GM10248 (cell line): ENCODE measurements around the gene ZEB2.

Experiments used
- CTCF ChIA-PET: fragments of 300-600 bp; sonication (Branson Sonifier 250); formaldehyde crosslinking; extraction: SDS; loops from one replicate; lab custom pipeline; 2021; ENCODE audit warnings: antibody characterized with exemption; lab: Yijun Ruan, JAX
- POLR2A ChIA-PET: fragments of 350-650 bp; sonication (Branson Sonifier 250); formaldehyde crosslinking; extraction: SDS; loops from one replicate; lab custom pipeline; 2020; ENCODE audit warnings: antibody characterized with exemption; lab: Yijun Ruan, JAX
- DNase-seq: peaks from one replicate; pipeline ENCODE4 v3.0.0; 2012; ENCODE audit errors: extremely low spot score
- TF ChIP-seq, protein P1 (sequence below): IDR thresholded peaks from 2 replicates; pipeline ENCODE4 v1.5.1; 2012; ENCODE audit warnings: mild to moderate bottlenecking, low read depth; ENCODE audit errors: extremely low read depth, missing control alignments, control extremely low read depth

Gene ZEB2

DNA sequence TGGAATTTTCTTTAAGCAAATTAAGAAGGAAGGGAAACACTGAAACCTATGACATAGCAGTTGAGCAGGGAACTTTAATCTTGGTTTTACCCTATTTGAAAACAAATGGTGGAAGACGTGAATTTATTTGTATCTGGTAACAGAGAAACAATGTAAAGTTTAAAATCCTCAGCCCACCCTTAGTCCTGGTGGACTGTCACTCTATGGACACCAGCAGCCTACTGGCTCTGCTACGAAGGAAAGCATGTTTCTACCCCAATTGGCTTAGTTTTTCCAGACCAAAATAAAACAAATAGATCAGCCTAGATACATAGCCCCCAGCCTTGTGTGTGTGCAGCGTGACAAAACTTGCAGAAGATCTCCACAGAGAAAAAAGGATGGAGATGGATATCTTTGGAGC is 7.4 kb downstream of the ZEB2 start:
- TF ChIP-seq, protein P1, sequence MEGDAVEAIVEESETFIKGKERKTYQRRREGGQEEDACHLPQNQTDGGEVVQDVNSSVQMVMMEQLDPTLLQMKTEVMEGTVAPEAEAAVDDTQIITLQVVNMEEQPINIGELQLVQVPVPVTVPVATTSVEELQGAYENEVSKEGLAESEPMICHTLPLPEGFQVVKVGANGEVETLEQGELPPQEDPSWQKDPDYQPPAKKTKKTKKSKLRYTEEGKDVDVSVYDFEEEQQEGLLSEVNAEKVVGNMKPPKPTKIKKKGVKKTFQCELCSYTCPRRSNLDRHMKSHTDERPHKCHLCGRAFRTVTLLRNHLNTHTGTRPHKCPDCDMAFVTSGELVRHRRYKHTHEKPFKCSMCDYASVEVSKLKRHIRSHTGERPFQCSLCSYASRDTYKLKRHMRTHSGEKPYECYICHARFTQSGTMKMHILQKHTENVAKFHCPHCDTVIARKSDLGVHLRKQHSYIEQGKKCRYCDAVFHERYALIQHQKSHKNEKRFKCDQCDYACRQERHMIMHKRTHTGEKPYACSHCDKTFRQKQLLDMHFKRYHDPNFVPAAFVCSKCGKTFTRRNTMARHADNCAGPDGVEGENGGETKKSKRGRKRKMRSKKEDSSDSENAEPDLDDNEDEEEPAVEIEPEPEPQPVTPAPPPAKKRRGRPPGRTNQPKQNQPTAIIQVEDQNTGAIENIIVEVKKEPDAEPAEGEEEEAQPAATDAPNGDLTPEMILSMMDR = no peak
- ChIA-PET POLR2A (no interaction called here), CTCF (no interaction called here)
- no peak for DNase-seq

DNA sequence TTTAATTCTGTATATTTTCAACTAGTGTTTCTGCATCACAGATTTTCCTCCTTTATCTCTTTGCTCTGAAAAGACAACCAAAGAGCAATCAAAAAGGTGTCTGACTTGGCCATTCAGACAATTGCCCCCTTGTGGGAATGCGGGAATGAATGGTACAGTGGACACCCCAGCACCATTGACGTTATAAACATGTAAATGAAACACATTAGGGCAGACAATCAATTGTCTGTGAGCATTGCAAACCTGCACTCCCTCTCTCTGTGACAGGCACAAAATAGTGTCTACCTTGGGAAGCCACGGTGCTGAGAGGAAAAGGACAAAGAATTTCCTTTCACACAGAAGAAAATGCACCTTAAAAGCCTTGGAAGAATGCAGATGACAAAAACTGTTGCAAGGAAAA is 8.0 kb downstream of the ZEB2 start:
- no peak for DNase-seq
- TF ChIP-seq, protein P1 = no peak
- ChIA-PET CTCF (no interaction called here), POLR2A (no interaction called here)

DNA sequence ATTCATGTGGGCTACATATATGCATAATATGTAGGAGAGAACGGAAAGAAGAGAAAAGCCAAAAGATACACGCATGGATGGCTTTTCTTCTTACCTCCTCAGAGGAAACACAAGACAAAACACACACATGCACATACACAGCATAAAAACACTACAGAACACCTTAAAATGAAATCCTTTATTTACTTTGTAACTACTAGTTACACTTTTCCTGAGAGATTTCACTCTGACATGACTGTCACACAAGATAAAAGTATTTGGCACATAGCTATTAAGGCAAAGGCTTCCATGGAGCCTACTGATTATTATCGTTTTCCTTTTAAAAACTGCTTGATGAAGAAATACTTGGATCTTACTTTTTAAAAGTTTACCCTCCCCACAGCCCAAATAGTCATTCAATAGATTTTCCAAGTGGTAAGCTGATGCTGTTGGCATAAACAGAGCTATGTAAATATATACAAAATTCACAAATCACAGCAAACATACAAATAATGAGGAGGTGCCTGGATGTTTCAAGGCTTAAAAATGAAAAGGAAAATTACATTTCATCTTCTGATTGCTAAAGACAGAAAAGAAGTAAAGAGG is 8.6 kb downstream of the ZEB2 start:
- ChIA-PET POLR2A (no interaction called here), CTCF (interaction anchor here (1.0 kb wide), 1 partner anchor 27 kb away, joined by 3 read pairs; no protein-coding TSS in a partner anchor)
- no peak for DNase-seq
- TF ChIP-seq, protein P1 = no peak

DNA sequence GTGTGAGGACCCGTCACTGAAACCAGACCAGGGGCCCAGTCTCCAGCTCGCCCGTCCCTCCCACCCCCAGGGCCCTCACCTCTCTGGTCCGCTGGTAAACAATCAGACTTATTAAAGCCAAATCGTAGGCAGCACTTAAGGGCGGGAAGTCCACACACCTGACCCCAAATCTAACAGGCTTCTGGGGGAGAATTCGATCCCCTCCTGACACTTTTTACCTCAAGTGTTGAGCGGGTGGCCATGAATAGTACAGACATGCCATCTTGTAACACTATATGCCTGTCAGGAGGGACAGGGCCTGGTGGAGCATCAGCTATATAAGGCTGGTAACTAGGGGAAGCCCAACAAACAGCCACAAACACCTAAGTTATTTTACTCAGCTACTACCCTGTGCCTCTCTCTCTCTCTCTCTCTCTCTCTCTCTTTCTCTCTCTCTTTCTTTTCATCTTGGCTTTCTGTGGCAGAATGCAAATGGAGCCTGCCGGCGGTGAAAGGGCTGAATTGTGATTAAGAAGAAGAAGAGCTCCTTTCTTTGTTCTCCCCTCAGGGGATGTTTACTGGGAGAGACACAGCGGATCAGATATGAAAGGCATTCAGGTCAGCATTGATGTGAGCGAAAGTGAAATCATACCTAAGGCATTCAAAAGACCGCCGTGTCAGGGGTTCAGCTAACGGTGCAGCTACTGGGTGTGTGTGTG is 9.5 kb downstream of the ZEB2 start:
- ChIA-PET POLR2A (no interaction called here), CTCF (interaction anchor here (0.8 to 1.1 kb wide), 3 partner anchors 26 to 61 kb away, joined by 3 read pairs; no protein-coding TSS in a partner anchor)
- TF ChIP-seq, protein P1 = no peak
- DNase-seq = no peak

DNA sequence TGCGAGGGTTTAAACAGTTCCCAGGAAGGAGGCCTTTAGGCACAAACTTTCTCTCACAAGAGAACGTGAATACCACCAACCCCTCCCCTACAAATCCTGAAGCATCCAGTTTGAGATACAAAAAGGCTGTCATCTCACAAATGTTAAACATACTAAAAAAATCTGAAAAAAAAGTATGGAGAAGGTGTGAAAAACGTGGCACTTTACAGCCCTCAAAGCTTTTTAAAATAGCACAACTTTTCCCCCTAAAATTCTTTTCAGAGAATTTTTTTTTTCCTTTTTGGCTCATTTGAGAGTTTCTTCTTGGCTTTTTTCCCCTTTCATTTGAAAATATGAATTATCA is 10.1 kb downstream of the ZEB2 start:
- TF ChIP-seq, protein P1 = no peak
- ChIA-PET POLR2A (no interaction called here), CTCF (interaction anchor here (0.8 to 1.1 kb wide), 2 partner anchors 31 to 60 kb away, joined by 3 read pairs; no protein-coding TSS in a partner anchor)
- no peak for DNase-seq

DNA sequence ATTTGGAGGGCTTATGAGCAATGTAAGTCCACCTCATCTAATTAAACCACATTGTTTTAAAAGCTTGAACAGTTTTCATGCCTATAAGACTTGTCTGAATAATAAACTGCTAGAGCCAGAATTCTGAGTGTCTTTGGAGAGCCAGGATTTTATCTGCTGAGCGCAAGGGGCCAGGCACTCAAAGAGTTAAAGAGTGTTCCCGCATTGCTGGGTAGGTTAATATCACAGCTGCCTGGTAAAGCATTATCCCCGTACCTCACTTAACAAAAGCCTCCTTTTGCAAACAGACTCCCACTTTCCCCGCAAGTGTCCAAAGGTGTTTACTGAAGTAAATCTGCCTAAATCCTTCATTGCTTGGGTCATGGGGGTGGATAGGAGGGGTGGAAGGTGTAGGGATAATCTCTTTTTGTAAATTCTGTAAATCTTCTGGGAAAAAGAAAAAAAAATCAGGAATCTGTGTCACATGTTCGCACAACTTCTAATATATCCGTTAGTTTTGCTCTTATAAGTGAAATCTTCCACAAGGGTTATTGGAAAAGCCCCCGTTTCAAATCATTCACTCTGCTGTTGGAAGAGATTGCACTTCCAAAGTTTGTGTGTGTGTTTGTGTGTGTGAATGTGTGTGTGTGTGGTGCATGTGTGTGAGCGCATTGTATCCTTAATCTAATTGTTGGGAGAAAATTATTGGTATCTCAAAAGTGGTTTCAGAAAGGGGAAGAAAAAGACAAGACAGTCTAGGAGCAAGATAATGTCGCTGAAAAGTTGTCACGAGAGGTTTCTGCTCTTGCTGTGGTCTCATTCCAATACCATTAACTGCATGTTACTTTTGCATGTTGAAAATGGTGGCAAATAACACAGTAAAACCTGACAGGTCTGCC is 10.7 kb downstream of the ZEB2 start:
- CTCF ChIA-PET = interaction anchor here (1.0 to 2.0 kb wide), 3 partner anchors 17 to 60 kb away, joined by 3 to 4 read pairs (median 3); no protein-coding TSS in a partner anchor
- POLR2A ChIA-PET = no interaction called here
- TF ChIP-seq, protein P1 = no peak

More for the DNA sequence above, 10.7 kb downstream of the ZEB2 start:
- DNase-seq = no peak
